Measurements from ENCODE around the gene HOXB3.

Gene HOXB3

DNA sequence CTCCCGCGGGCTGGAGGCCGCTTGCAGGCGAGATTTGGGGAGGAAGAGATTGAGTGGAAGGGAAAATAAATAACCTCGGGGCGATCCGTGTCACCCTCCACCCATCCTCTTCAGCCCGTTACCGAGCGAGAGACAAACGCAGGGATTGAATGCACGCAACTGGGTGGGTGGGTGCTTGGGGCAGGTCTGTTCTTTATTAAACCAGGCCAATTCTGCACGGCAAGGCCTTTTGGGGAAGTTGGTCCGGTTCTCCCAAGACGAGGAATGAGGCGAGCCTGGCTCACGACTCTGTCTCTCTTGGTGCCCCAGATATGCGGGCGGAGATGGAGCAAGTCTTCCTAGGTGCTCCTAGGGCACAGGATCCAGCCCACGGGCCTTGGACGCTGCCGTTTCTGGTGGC lies 21.2 kb upstream of the HOXB3 start:
- Histone ChIP-seq H3K9me3 (ENCODE audit: low read depth, low read length) (no peaks in the 10 kb centered on the region), H3K27ac (peak overlapping the region; percentile 90), H3K9ac (ENCODE audit: insufficient read length) (peak overlapping the region; percentile 85), H3K4me3 (peak overlapping the region; percentile 84), H3K36me3 (ENCODE audit: insufficient read depth, low read length) (0 out of 2 replicates have a peak, but pooled peaks cover 11% of the 10 kb centered on the region)
- no peak; the same call in 1 of the 2 replicates for TF ChIP-seq POLR2AphosphoS5 (IDR thresholded peaks at IDR 0.05; ENCODE audit: borderline replicate concordance, low read depth, low read length)
- DNase-seq (ENCODE audit: low read depth, low spot score): no peak

DNA sequence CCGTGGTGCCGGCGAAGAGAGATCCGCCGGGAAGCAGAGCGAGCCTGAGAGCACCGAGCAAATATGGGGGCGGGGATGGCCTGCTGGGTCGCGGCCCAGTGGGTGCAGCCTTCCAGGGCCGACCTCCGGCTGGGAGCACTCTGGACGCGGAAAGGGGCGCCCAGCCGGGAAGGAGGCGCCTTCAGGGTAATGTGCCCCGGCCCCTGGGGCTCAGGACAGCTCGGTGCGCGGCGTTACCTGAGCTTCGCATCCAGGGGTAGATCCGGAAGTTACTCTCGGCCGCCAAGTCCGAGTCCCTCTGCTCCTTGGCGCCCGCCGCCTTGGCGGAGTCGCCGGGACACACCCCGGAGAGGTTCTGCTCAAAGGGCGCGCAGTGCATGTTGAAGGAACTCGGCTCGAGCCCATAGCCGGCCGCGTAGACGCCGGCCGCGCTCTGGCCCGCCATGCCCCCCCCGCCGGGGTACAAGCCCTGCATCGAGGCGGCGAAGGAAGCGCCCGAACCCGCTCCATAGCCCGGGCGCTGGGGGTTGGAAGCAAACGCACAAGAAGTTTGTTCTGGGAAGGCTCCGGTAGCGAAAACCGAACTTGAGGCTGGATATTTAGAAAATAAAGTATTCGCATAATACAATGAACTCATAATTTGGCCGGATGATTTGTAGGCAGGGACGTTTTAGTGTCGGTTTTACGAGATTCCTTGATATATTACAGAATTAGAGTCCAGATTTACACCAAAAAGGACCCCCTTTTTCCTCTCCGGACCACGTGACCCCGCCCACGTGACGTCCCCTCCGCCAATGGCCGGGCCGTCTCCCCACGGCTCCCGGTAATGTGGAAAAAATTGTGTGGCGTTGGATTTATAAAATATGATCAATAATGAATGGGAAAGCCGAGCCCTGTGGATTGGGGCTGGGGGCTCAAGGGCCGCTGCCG lies 20.5 kb upstream of the HOXB3 start, which contains the start of gene HOXB7:
Gene HOXB7 (minus strand): TSS at position 736 of the 930 bp plus-strand sequence. CDS start 99 bp downstream, at position 637.
- peak within 1 kb of the TSS; percentile 90 for H3K27ac ChIP-seq

DNA sequence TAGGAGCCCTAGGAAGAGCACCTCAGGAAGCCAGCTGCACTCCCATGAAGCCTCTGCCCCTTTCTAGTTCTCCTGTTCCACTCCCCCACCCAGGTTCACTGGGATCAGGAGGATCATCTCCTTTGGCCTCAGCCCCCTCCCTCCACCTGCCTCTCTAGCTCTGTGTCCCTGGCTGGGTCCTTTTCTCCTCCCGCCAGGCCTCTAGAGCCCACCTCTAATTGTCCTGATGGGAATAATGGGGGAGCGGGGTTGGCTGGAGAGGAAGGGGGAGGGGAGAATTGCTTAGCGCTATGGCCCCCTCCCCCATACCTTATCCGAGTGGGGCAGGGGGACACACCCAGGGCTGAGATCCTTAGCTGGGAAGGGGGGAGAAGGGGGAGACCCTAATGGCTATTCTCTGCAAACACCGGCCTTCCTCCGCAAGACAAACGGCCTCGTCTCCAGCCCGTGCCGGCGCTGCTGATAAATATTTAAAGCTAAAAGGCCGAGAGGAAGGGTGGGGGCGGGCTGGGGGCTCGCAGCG lies 19.8 kb upstream of the HOXB3 start:
- no peak for DNase-seq (ENCODE audit: low read depth, low spot score)
- H3K4me3 ChIP-seq: peak overlapping the region; percentile 84
- no peaks in the 10 kb centered on the region for H3K9me3 ChIP-seq (ENCODE audit: low read depth, low read length)
- H3K9ac ChIP-seq (ENCODE audit: insufficient read length): peak overlapping the region; percentile 85
- 0 out of 2 replicates have a peak, but pooled peaks cover 11% of the 10 kb centered on the region for H3K36me3 ChIP-seq (ENCODE audit: insufficient read depth, low read length)
- TF ChIP-seq EZH2 (IDR thresholded peaks at IDR 0.05) (no peak), FOXP2 (optimal IDR thresholded peaks at IDR 0.05; ENCODE audit: control extremely low read depth, extremely low read length, insufficient read depth) (no peak), POLR2AphosphoS5 (IDR thresholded peaks at IDR 0.05; ENCODE audit: borderline replicate concordance, low read depth, low read length) (no peak)
- peak overlapping the region; percentile 90 for H3K27ac ChIP-seq

More for the DNA sequence above, 20.5 kb upstream of the HOXB3 start, which contains the start of gene HOXB7:
- TF ChIP-seq POLR2AphosphoS5 (IDR thresholded peaks at IDR 0.05; ENCODE audit: borderline replicate concordance, low read depth, low read length) (peak; percentile 40; the same call in 1 of the 2 replicates), FOXP2 (optimal IDR thresholded peaks at IDR 0.05; ENCODE audit: control extremely low read depth, extremely low read length, insufficient read depth) (no peak)
- DNase-seq (ENCODE audit: low read depth, low spot score): no peak
- H3K4me3 ChIP-seq: peak within 1 kb of the TSS; percentile 84
- 0 out of 2 replicates have a peak, but pooled peaks cover 11% of the 10 kb centered on the region for H3K36me3 ChIP-seq (ENCODE audit: insufficient read depth, low read length)
- no peaks in the 10 kb centered on the region for H3K9me3 ChIP-seq (ENCODE audit: low read depth, low read length)
- H3K9ac ChIP-seq (ENCODE audit: insufficient read length): peak within 1 kb of the TSS; percentile 85

DNA sequence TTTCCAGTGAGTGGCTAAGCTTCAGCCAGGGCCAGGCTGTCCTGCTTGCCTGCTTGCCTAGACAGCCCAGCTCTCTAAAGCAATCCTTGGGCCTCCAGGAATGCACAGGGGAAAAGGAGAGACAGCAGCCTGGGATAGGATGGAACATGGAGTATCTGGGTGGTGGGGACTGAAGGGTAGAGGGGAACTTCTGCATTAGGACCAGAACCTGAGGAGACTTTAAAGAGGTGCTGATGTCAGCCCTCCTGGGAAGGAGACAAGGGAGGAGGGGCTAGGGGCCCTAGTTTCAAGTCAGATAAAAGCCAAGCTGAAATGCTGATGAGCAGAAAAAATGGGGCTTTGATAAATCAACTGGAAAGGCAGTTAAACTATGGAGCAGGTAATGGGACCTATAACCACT lies 19.0 kb upstream of the HOXB3 start:
- Histone ChIP-seq H3K9ac (ENCODE audit: insufficient read length) (no peak overlapping the region), H3K4me3 (peak overlapping the region; percentile 84), H3K9me3 (ENCODE audit: low read depth, low read length) (no peaks in the 10 kb centered on the region), H3K27ac (peak overlapping the region; percentile 90), H3K36me3 (ENCODE audit: insufficient read depth, low read length) (0 out of 2 replicates have a peak, but pooled peaks cover 11% of the 10 kb centered on the region)
- TF ChIP-seq EZH2 (IDR thresholded peaks at IDR 0.05): no peak
- TF ChIP-seq POLR2AphosphoS5 (IDR thresholded peaks at IDR 0.05; ENCODE audit: borderline replicate concordance, low read depth, low read length): peak; percentile 43; the same call in 1 of the 2 replicates
- DNase-seq (ENCODE audit: low read depth, low spot score): no peak

DNA sequence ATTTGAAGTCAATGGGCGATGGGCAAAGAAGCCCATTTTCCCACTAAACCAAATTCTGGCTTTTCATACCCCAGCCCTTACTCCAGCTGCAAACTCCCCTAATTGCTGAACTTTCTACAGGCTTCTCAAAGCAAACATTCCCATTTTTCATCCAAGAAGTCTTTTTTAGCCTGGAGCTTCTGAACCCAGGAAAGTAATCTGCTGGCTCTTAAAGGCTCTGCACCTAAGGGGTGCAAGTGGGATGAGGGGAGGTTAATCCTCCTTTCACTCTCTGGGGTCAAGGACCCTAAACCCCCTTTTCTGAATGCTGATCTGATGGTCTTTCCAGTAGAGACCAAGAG lies 18.4 kb upstream of the HOXB3 start:
- DNase-seq (ENCODE audit: low read depth, low spot score): no peak
- Histone ChIP-seq H3K27ac (peak overlapping the region; percentile 90), H3K36me3 (ENCODE audit: insufficient read depth, low read length) (0 out of 2 replicates have a peak, but pooled peaks cover 11% of the 10 kb centered on the region), H3K4me3 (peak overlapping the region; percentile 84), H3K9ac (ENCODE audit: insufficient read length) (no peak overlapping the region), H3K9me3 (ENCODE audit: low read depth, low read length) (no peaks in the 10 kb centered on the region)
- TF ChIP-seq POLR2AphosphoS5 (IDR thresholded peaks at IDR 0.05; ENCODE audit: borderline replicate concordance, low read depth, low read length) (no peak), EZH2 (IDR thresholded peaks at IDR 0.05) (no peak), FOXP2 (optimal IDR thresholded peaks at IDR 0.05; ENCODE audit: control extremely low read depth, extremely low read length, insufficient read depth) (no peak)

DNA sequence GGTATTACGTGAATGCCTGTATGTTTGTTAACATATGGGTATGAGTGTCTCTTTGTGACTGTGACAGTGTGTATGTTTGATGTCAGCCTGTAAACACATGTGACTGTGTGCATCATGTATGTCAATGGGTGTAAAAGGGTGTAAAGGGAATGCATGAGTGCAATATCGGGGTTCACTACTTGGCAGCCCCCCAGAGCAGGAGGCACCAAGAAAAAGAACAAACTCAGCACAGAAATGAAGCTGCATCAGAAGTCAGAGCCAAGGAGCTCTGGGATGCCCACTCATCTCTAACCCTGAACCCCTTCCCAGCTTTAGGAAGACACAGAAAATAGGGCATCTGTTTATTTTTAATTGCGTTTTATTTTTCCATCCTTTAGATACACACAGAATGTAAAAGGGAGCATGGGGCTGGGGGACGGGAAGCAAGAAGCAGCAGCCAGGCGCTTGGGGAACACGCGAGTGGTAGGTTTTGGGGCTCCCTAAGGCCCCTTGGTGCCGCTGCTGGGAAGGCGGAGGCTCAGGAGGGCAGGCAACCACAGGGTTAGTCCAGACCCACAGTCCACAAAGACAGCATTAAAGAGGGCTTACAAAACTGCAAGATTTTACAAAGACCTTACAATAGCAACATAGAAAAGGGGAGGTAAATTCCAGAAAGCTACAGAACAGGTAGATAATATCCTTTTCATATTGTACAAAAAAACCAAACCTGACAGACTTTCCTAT lies 17.0 kb upstream of the HOXB3 start:
- Histone ChIP-seq H3K9me3 (ENCODE audit: low read depth, low read length) (no peaks in the 10 kb centered on the region), H3K27ac (peak overlapping the region; percentile 98), H3K9ac (ENCODE audit: insufficient read length) (no peak overlapping the region), H3K36me3 (ENCODE audit: insufficient read depth, low read length) (0 out of 2 replicates have a peak, but pooled peaks cover 11% of the 10 kb centered on the region), H3K4me3 (no peak overlapping the region)
- no peak for TF ChIP-seq POLR2AphosphoS5 (IDR thresholded peaks at IDR 0.05; ENCODE audit: borderline replicate concordance, low read depth, low read length)
- no peak for TF ChIP-seq FOXP2 (optimal IDR thresholded peaks at IDR 0.05; ENCODE audit: control extremely low read depth, extremely low read length, insufficient read depth)
- no peak for TF ChIP-seq EZH2 (IDR thresholded peaks at IDR 0.05)
- no peak for DNase-seq (ENCODE audit: low read depth, low spot score)

DNA sequence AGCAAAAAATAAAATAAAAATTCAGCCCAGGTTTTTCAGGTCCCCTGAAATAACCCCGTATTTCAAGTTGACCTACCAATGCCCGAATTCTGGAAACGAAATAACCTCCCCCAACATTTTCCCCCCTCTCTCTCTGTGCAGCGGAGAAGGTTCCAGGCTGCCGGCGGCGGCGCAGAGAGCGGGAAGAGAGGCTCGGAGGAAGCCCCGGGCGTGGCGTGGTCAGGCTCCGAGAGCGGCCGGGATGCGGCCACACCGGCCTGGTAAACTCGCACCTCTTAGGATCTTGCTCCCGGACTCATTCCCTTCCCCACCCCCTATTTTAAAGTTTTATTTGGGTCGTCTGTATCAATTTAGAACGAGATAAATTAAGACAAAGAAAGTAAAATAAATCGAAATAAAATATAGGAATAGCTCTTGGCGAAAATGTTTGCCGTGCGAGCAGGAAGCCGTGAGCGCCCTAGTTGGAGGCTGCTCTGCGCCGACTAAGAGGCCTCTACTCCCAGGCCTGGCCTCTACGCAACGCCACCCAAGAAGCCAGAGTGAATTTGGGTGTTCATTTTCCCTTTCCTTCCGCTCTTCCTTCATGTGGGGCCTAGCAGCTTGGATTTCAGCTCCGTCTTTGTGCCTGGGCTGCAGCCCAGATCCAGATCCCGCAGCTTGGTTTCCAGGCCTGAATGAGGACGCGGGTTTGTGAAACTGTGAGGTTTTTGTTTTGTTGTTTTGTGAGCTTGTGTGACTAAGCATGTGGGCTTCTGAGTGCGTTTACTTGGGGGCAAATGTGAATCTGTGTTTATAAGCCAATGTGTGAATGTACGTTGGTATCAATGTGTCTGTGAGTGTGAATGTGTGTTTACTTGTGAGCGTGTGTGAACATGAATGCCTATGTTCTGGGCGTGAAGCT lies 16.2 kb upstream of the HOXB3 start:
- DNase-seq (ENCODE audit: low read depth, low spot score): no peak

More for the DNA sequence above, 16.2 kb upstream of the HOXB3 start:
- TF ChIP-seq FOXP2 (optimal IDR thresholded peaks at IDR 0.05; ENCODE audit: control extremely low read depth, extremely low read length, insufficient read depth): no peak
- no peak for TF ChIP-seq POLR2AphosphoS5 (IDR thresholded peaks at IDR 0.05; ENCODE audit: borderline replicate concordance, low read depth, low read length)
- no peak for TF ChIP-seq EZH2 (IDR thresholded peaks at IDR 0.05)
- Histone ChIP-seq H3K27ac (peak overlapping the region; percentile 98), H3K9me3 (ENCODE audit: low read depth, low read length) (no peaks in the 10 kb centered on the region), H3K36me3 (ENCODE audit: insufficient read depth, low read length) (0 out of 2 replicates have a peak, but pooled peaks cover 11% of the 10 kb centered on the region), H3K9ac (ENCODE audit: insufficient read length) (peak overlapping the region; percentile 84), H3K4me3 (peak overlapping the region; percentile 87)

All from SK-N-MC (cell line).